KMS-11 (cell line): ENCODE data around the gene RYR2.

Experiments used
- H2AFZ ChIP-seq: fragments of 200-600 bp; sonication (generic); 2 replicates; pipeline ENCODE4 v1.6.1; 2016; ENCODE audit warnings: antibody characterized with exemption, mixed run types, low read depth
- H3K27ac ChIP-seq: fragments of 200-600 bp; sonication (generic); 2 replicates; pipeline ENCODE4 v1.6.1; 2016; ENCODE audit warnings: mild to moderate bottlenecking, mixed run types
- H3K27me3 ChIP-seq: fragments of 200-600 bp; sonication (generic); 2 replicates; pipeline ENCODE4 v1.6.1; 2017; ENCODE audit warnings: mild to moderate bottlenecking, low read depth, mixed run types, moderate library complexity; ENCODE audit not compliant: insufficient read depth
- H3K36me3 ChIP-seq: fragments of 200-600 bp; sonication (generic); 2 replicates; pipeline ENCODE4 v1.6.1; 2017; ENCODE audit warnings: mild to moderate bottlenecking, mixed run types; ENCODE audit not compliant: insufficient read depth
- H3K4me1 ChIP-seq: fragments of 200-600 bp; sonication (generic); 2 replicates; pipeline ENCODE4 v1.6.1; 2016; ENCODE audit warnings: mild to moderate bottlenecking, low read depth, mixed run types; ENCODE audit not compliant: poor library complexity, severe bottlenecking
- H3K4me2 ChIP-seq: fragments of 200-600 bp; sonication (generic); 2 replicates; pipeline ENCODE4 v1.7.0; 2016; ENCODE audit warnings: mild to moderate bottlenecking, mixed run types
- H3K4me3 ChIP-seq: fragments of 200-600 bp; sonication (generic); IDR thresholded peaks from 2 replicates; pipeline ENCODE4 v1.6.1; 2017; ENCODE audit warnings: low read depth, low read length, mixed read lengths; ENCODE audit not compliant: insufficient read depth
- H3K79me2 ChIP-seq: fragments of 200-600 bp; sonication (generic); 2 replicates; pipeline ENCODE4 v1.6.1; 2016; ENCODE audit warnings: low read depth, mixed run types; ENCODE audit not compliant: insufficient read depth
- H3K9ac ChIP-seq: fragments of 200-600 bp; sonication (generic); 2 replicates; pipeline ENCODE4 v1.6.1; 2016; ENCODE audit warnings: mild to moderate bottlenecking, mixed run types
- H4K20me1 ChIP-seq: fragments of 200-600 bp; sonication (generic); 2 replicates; pipeline ENCODE4 v1.6.1; 2016; ENCODE audit warnings: mild to moderate bottlenecking, mixed run types; ENCODE audit not compliant: insufficient read depth
- CTCF ChIP-seq: fragments of 200-600 bp; sonication (generic); conservative IDR thresholded peaks from 2 replicates; pipeline ENCODE4 v1.6.1; 2017; ENCODE audit warnings: low read depth, mild to moderate bottlenecking, antibody characterized with exemption, low read length, moderate library complexity, mixed read lengths

Gene RYR2

GRCh38 chr1:237772009-237772408 lies 730.0 kb downstream of the RYR2 start:
- Histone ChIP-seq H3K4me3 (no peak overlapping the region), H3K79me2 (no peaks in the 10 kb centered on the region), H3K27me3 (no peaks in the 10 kb centered on the region), H4K20me1 (no peaks in the 10 kb centered on the region), H3K9ac (no peak overlapping the region), H3K4me2 (no peak overlapping the region), H2AFZ (no peak overlapping the region), H3K27ac (no peak overlapping the region), H3K4me1 (no peaks in the 10 kb centered on the region), H3K36me3 (no peaks in the 10 kb centered on the region)
- no peak for TF ChIP-seq CTCF

DNA sequence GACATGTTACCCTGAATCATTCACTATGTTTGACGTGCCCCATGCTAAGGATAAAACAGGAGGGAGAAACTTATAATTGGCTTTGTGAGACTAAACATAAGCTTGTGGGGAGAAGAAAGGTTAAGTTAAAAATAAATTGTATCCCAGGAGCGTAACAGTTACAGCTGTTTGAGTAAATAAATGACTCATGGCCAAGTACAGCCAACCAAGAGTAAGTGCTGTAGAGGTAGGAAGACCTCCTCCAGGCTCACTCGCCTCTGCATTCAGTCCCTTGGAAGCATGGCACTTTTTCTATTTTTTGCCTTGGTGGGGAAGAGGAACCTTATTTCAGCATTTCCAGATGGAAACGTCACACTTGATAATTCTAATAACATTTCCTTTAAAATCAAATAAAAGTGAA lies 732.3 kb downstream of the RYR2 start:
- Histone ChIP-seq H2AFZ (no peak overlapping the region), H3K4me3 (no peak overlapping the region), H4K20me1 (no peaks in the 10 kb centered on the region), H3K79me2 (no peaks in the 10 kb centered on the region), H3K36me3 (no peaks in the 10 kb centered on the region), H3K27me3 (no peaks in the 10 kb centered on the region), H3K9ac (no peak overlapping the region), H3K4me2 (no peak overlapping the region), H3K4me1 (no peaks in the 10 kb centered on the region), H3K27ac (no peak overlapping the region)
- TF ChIP-seq CTCF, result no peak

GRCh38 chr1:237779356-237779755 lies 737.4 kb downstream of the RYR2 start:
- Histone ChIP-seq H3K4me1 (no peaks in the 10 kb centered on the region), H3K79me2 (no peaks in the 10 kb centered on the region), H3K27me3 (no peaks in the 10 kb centered on the region), H2AFZ (no peak overlapping the region), H3K4me3 (no peak overlapping the region), H4K20me1 (no peaks in the 10 kb centered on the region), H3K27ac (no peak overlapping the region), H3K9ac (no peak overlapping the region), H3K4me2 (no peak overlapping the region), H3K36me3 (no peaks in the 10 kb centered on the region)
- no peak for TF ChIP-seq CTCF

DNA sequence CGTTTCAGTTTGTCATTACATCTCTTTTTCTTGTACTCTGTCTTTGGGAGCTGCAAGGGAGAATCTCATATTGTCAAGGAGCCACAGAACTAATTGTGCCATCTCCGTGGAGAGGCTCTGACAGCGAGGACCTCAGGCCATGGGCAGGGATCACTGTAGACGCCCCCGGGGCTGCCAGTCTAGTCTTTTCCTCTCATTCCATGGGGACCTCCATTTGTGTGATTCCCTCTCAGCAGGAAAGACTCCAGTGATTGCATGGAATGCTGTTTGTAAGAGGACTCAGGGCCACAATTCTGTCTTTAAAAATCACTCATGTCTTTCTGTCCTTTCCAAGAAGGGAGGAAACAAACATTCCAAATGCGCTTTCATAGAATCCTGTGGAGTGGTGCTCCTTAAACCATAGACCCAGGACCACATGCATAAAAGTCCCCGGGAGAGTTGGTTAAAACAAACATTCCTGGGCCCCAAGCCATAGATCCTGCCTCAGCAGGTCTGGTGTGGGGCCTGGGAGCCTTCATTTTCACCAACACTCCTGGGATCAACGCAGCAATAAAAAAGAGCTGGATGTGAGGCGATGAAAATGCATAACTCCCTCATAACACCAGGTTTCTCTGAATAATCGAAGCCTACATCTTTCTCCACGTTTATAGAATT lies 744.2 kb downstream of the RYR2 start:
- TF ChIP-seq CTCF, result no peak
- no peak overlapping the region for H2AFZ ChIP-seq
- H4K20me1 ChIP-seq, result no peaks in the 10 kb centered on the region
- no peaks in the 10 kb centered on the region for H3K79me2 ChIP-seq
- H3K4me1 ChIP-seq, result no peaks in the 10 kb centered on the region
- no peak overlapping the region for H3K4me3 ChIP-seq
- no peak overlapping the region for H3K9ac ChIP-seq
- H3K27me3 ChIP-seq, result no peaks in the 10 kb centered on the region
- H3K4me2 ChIP-seq, result no peak overlapping the region
- H3K27ac ChIP-seq, result no peak overlapping the region
- H3K36me3 ChIP-seq, result no peaks in the 10 kb centered on the region
